PFSK-1 (cell line): Measurements from ENCODE around the gene STX18.
A peak's percentile ranks its signal among the peaks of the same experiment; 100 is the strongest.

Experiments used
- FOXP2 ChIP-seq: optimal IDR thresholded peaks from 2 replicates; pipeline ENCODE3; 2011; ENCODE audit warnings: borderline replicate concordance, control low read depth, inconsistent platforms; ENCODE audit not compliant: insufficient read depth; ENCODE audit errors: extremely low read length, extremely low read depth
- POLR2AphosphoS5 ChIP-seq: IDR thresholded peaks from 2 replicates; pipeline ENCODE4 v1.6.1; 2012; ENCODE audit warnings: low read depth, mild to moderate bottlenecking, control low read depth, low read length, moderate library complexity
- REST ChIP-seq, 2 experiments: IDR thresholded peaks; 2 replicates each; pipeline versions ENCODE4 v1.6.1 to v1.8.0; 2011 to 2012; ENCODE audit warnings: low read depth in 2 of 2, low read length in 2 of 2, control low read depth in 1 of 2, inconsistent platforms in 1 of 2, mild to moderate bottlenecking in 1 of 2, moderate library complexity in 1 of 2; ENCODE audit not compliant: insufficient read depth in 1 of 2
- SIN3A ChIP-seq: IDR thresholded peaks from 2 replicates; pipeline ENCODE4 v1.6.1; 2012; ENCODE audit warnings: mild to moderate bottlenecking, low read length, moderate library complexity, borderline replicate concordance; ENCODE audit not compliant: insufficient read depth
- TAF1 ChIP-seq: IDR thresholded peaks from 2 replicates; pipeline ENCODE4 v1.6.1; 2012; ENCODE audit warnings: low read length, control low read depth, borderline replicate concordance; ENCODE audit not compliant: insufficient read depth

Gene STX18

GRCh38 chr4:4499438-4500123, 42.3 kb downstream of the STX18 start:
- no peak for TF ChIP-seq REST (IDR thresholded peaks at IDR 0.05; ENCODE audit: insufficient read depth in 1 of 2, low read depth in 2 of 2, low read length in 2 of 2)
- TF ChIP-seq SIN3A = no peak
- no peak for TF ChIP-seq POLR2AphosphoS5
- TF ChIP-seq FOXP2 = no peak
- TF ChIP-seq TAF1 = no peak

- TF ChIP-seq TAF1 (no peak), POLR2AphosphoS5 (no peak), REST (IDR thresholded peaks at IDR 0.05; ENCODE audit: insufficient read depth in 1 of 2, low read depth in 2 of 2, low read length in 2 of 2) (no peak), FOXP2 (no peak), SIN3A (no peak)
Measured at GRCh38 chr4:4496592-4497372, 45.1 kb downstream of the STX18 start.

GRCh38 chr4:4494882-4495281, 47.0 kb downstream of the STX18 start:
- TF ChIP-seq FOXP2 = no peak
- TF ChIP-seq TAF1 = no peak
- no peak for TF ChIP-seq REST (IDR thresholded peaks at IDR 0.05; ENCODE audit: insufficient read depth in 1 of 2, low read depth in 2 of 2, low read length in 2 of 2)
- no peak for TF ChIP-seq POLR2AphosphoS5
- no peak for TF ChIP-seq SIN3A

GRCh38 chr4:4492161-4492847, 49.5 kb downstream of the STX18 start:
- no peak for TF ChIP-seq REST (IDR thresholded peaks at IDR 0.05; ENCODE audit: insufficient read depth in 1 of 2, low read depth in 2 of 2, low read length in 2 of 2)
- no peak for TF ChIP-seq POLR2AphosphoS5
- TF ChIP-seq SIN3A = peak; percentile 32; the same call in 1 of the 2 replicates
- no peak for TF ChIP-seq TAF1
- no peak for TF ChIP-seq FOXP2
